B cell (primary cell): ENCODE data around the gene ARPC4. TPM values are rescaled to one million over a fixed set of nuclear protein-coding genes. Genes with fewer than 3 reads are reported as not detected.

Experiments
- ATAC-seq: fragments of 200-7000 bp; cut with Tn5 transposase; one replicate; pipeline ENCODE4 v1.10.0; 2021; ENCODE audit warnings: low read depth, mild to moderate bottlenecking, moderate number of reproducible peaks, moderate library complexity
- CTCF ChIA-PET: fragments of 350-600 bp; sonication (Branson Sonifier 250); formaldehyde crosslinking; loops from one replicate; lab custom pipeline; 2021; ENCODE audit warnings: antibody characterized with exemption, inconsistent platforms; lab: Charles Lee
- POLR2A ChIA-PET: fragments of 350-600 bp; sonication (Branson Sonifier 250); formaldehyde crosslinking; loops from one replicate; lab custom pipeline; 2021; ENCODE audit warnings: antibody characterized with exemption; lab: Charles Lee
- DNase-seq: peaks from one replicate; pipeline ENCODE4 v3.0.0; 2013
- H2AFZ ChIP-seq: 2 replicates; pipeline ENCODE4 v1.6.1; 2012; ENCODE audit warnings: mild to moderate bottlenecking, low read depth, low read length; ENCODE audit not compliant: insufficient read depth, poor library complexity, severe bottlenecking
- H3K27ac ChIP-seq, 2 donors: 1 replicate in 1 of 2; 2 replicates in 1 of 2; pipeline ENCODE4 v1.5.1; 2012 to 2013; ENCODE audit warnings: low read length in 2 of 2, mild to moderate bottlenecking in 2 of 2, moderate library complexity in 1 of 2
- H3K27me3 ChIP-seq, 4 experiments: fragments of 200-600 bp in 1 of 4; sonication (generic) in 1 of 4; replicated peaks in 1 of 4; 1 replicate in 2 of 4; 2 replicates in 2 of 4; pipeline versions ENCODE4 v1.6.1 to v1.7.0; 2013 to 2016; ENCODE audit warnings: low read length in 3 of 4, mild to moderate bottlenecking in 2 of 4, mixed read lengths in 1 of 4, moderate library complexity in 1 of 4; ENCODE audit not compliant: insufficient read depth in 4 of 4, control insufficient read depth in 3 of 4; ENCODE audit errors: control extremely low read depth in 1 of 4
- H3K36me3 ChIP-seq, 2 experiments: replicated peaks in 1 of 2; 1 replicate in 1 of 2; 2 replicates in 1 of 2; pipeline versions ENCODE4 v1.6.1 to v1.7.1; 2013; ENCODE audit warnings: low read length in 1 of 2; ENCODE audit not compliant: insufficient read depth in 2 of 2, control insufficient read depth in 1 of 2; ENCODE audit errors: control extremely low read depth in 1 of 2, extremely low read depth in 1 of 2
- H3K4me1 ChIP-seq, 2 donors: fragments of 200-600 bp in 1 of 2; sonication (generic) in 1 of 2; 1 replicate in 1 of 2; 2 replicates in 1 of 2; pipeline versions ENCODE4 v1.5.1 to v1.6.1; 2013 to 2017; ENCODE audit warnings: low read length in 2 of 2; ENCODE audit not compliant: control insufficient read depth in 2 of 2, insufficient read depth in 2 of 2
- H3K4me2 ChIP-seq: replicated peaks from 2 replicates; pipeline ENCODE3; 2012; ENCODE audit warnings: mild to moderate bottlenecking, low read depth, low read length; ENCODE audit not compliant: poor library complexity, severe bottlenecking
- H3K4me3 ChIP-seq, 5 experiments: fragments of 200-600 bp in 1 of 5; sonication (generic) in 1 of 5; 1 replicate in 3 of 5; 2 replicates in 2 of 5; pipeline versions ENCODE4 v1.5.1 to v1.7.0; 2011 to 2016; ENCODE audit warnings: low read length in 4 of 5, mild to moderate bottlenecking in 4 of 5, low read depth in 2 of 5, control low read depth in 1 of 5, moderate library complexity in 1 of 5; ENCODE audit not compliant: insufficient read depth in 1 of 5; ENCODE audit errors: control extremely low read depth in 1 of 5, extremely low read depth in 1 of 5
- H3K79me2 ChIP-seq: fragments of 200-600 bp; sonication (generic); one replicate; pipeline ENCODE4 v1.6.0; 2016; ENCODE audit warnings: low read length; ENCODE audit not compliant: control insufficient read depth, insufficient read depth
- H3K9ac ChIP-seq: fragments of 200-600 bp; sonication (generic); 2 replicates; pipeline ENCODE4 v1.6.1; 2017; ENCODE audit warnings: mild to moderate bottlenecking, low read length, moderate library complexity
- H3K9me3 ChIP-seq, 3 donors: one replicate each; pipeline versions ENCODE4 v1.6.1 to v1.7.1; 2013; ENCODE audit warnings: low read length in 2 of 3; ENCODE audit not compliant: control insufficient read depth in 2 of 3, insufficient read depth in 1 of 3; ENCODE audit errors: control extremely low read depth in 1 of 3
- H4K20me1 ChIP-seq: 2 replicates; pipeline ENCODE4 v1.6.0; 2012; ENCODE audit warnings: mild to moderate bottlenecking, low read length; ENCODE audit not compliant: insufficient read depth, control insufficient read depth, poor library complexity, severe bottlenecking
- H3K27ac Mint-ChIP-seq: one replicate; pipeline ENCODE4 v1.8.0; 2021; ENCODE audit warnings: mixed read lengths
- H3K27me3 Mint-ChIP-seq: one replicate; pipeline ENCODE4 v1.8.0; 2021; ENCODE audit warnings: mixed read lengths
- H3K4me1 Mint-ChIP-seq: one replicate; pipeline ENCODE4 v1.8.0; 2021; ENCODE audit warnings: mixed read lengths
- H3K4me3 Mint-ChIP-seq: one replicate; pipeline ENCODE4 v1.8.0; 2021; ENCODE audit warnings: mixed read lengths
- H3K9me3 Mint-ChIP-seq: one replicate; pipeline ENCODE4 v1.8.0; 2022; ENCODE audit warnings: mixed read lengths; ENCODE audit not compliant: insufficient read depth
- CTCF ChIP-seq: fragments of 200-600 bp; IDR thresholded peaks from one replicate; pipeline ENCODE4 v1.8.0; 2022; ENCODE audit warnings: antibody characterized with exemption, mild to moderate bottlenecking
- EZH2 ChIP-seq: IDR thresholded peaks from 2 replicates; pipeline ENCODE4 v1.6.1; 2012; ENCODE audit warnings: borderline replicate concordance, low read depth, mild to moderate bottlenecking, moderate library complexity, low read length; ENCODE audit not compliant: insufficient read depth, poor library complexity, severe bottlenecking
- whole genome bisulfite sequencing: methylation state at CpG from one replicate; pipeline ENCODE4 v1.1.5; 2013; ENCODE audit warnings: missing lambda C conversion rate; ENCODE audit not compliant: insufficient coverage; 5-methylcytosine and 5-hydroxymethylcytosine counted together
- intact Hi-C: fragments of 100-400 bp; cut with micrococcal nuclease; formaldehyde crosslinking; loops from one replicate; pipeline ENCODE4 v1.10.0; 2022
- polyA plus RNA-seq: library from polyadenylated mRNA; depleted of rRNA; stranded (reverse); fragments of >200 nt; gene quantifications from 2 replicates; pipeline ENCODE4 v1.2.3, GENCODE V29; 2012
- total RNA-seq, 2 donors: library from RNA; stranded (reverse); fragments of 120-200 nt in 1 of 2; gene quantifications; 1 replicate in 1 of 2; 2 replicates in 1 of 2; pipeline versions ENCODE4 v1.2.3 to v1.2.4, GENCODE V29; 2013 to 2022

Gene ARPC4
- total and polyA plus RNA-seq, 2 donors (not counting 1 experiment from before 2014, with no cell fraction given) = 110 to 174 TPM

GRCh38 chr3:9769426-9770275 is 23.2 kb upstream of the ARPC4 start, which contains the start of gene CAMK1:
Gene CAMK1 (minus strand): TSS chr3:9769947. CDS start chr3:9767749, 2,198 bp downstream.
- 16% methylated on average over 49 of the region's 49 CpGs for WGBS
- H3K4me3 Mint-ChIP-seq = peak within 1 kb of the TSS; percentile 67
- ChIA-PET CTCF (interaction anchor here (1.1 kb wide), 2 partner anchors 12 to 13 kb away, joined by 3 read pairs; no protein-coding TSS in a partner anchor), POLR2A (interaction anchor here (1.2 to 1.7 kb wide), 2 partner anchors 18 to 23 kb away, joined by 3 to 7 read pairs; partner anchors contain the start of gene TADA3)
- no peak within 1 kb of the TSS for H3K27ac Mint-ChIP-seq
- H4K20me1 ChIP-seq = no peaks in the 10 kb centered on the region
- H3K4me2 ChIP-seq = peak within 1 kb of the TSS; percentile 91
- H3K36me3 ChIP-seq = peaks cover 0 to 2% of the 10 kb centered on the region in 2 experiments
- H3K27me3 ChIP-seq = peaks cover 0 to 12% (median 2%) of the 10 kb centered on the region in 4 experiments
- no peaks in the 10 kb centered on the region for H3K9me3 Mint-ChIP-seq
- peak within 1 kb of the TSS; percentile 38 to 63 (median 39) for H3K4me3 ChIP-seq
- H3K9ac ChIP-seq = peak within 1 kb of the TSS; percentile 65
- DNase-seq = peak; percentile 49
- H2AFZ ChIP-seq = peak within 1 kb of the TSS; percentile 69
- H3K4me1 ChIP-seq = peaks cover 17 to 18% of the 10 kb centered on the region in 2 donors
- TF ChIP-seq EZH2 (no peak), CTCF (no peak)
- no peaks in the 10 kb centered on the region for H3K9me3 ChIP-seq
- peaks cover 5% of the 10 kb centered on the region for H3K27me3 Mint-ChIP-seq
- H3K27ac ChIP-seq = no peak within 1 kb of the TSS
- H3K79me2 ChIP-seq = no peaks in the 10 kb centered on the region
- H3K4me1 Mint-ChIP-seq = peaks cover 21% of the 10 kb centered on the region
- intact Hi-C loops = loop anchor here (1.0 kb wide), 1 partner anchor 40 kb away; no protein-coding TSS in a partner anchor
- ATAC-seq = peak; percentile 81
